OCI-LY1 (cell line): ENCODE measurements around the gene CNTN6.

Experiments used
- H2AFZ ChIP-seq: fragments of 200-600 bp; sonication (generic), shearing (Covaris generic); 2 replicates; pipeline ENCODE4 v1.6.0; 2014; ENCODE audit warnings: antibody characterized with exemption, mild to moderate bottlenecking, low read length
- H3F3A ChIP-seq: fragments of 200-600 bp; sonication (generic), shearing (Covaris generic); 2 replicates; pipeline ENCODE4 v1.6.0; 2014; ENCODE audit warnings: mild to moderate bottlenecking, antibody characterized with exemption, low read length, moderate library complexity; ENCODE audit not compliant: insufficient read depth
- H3K27ac ChIP-seq: fragments of 200-600 bp; sonication (generic); 2 replicates; pipeline ENCODE4 v1.5.1; 2014; ENCODE audit warnings: low read length, mixed run types, mild to moderate bottlenecking, low read depth; ENCODE audit not compliant: poor library complexity, severe bottlenecking
- H3K27me3 ChIP-seq: fragments of 200-600 bp; sonication (generic); 2 replicates; pipeline ENCODE4 v1.6.0; 2014; ENCODE audit warnings: antibody characterized with exemption, mild to moderate bottlenecking, low read length, moderate library complexity; ENCODE audit not compliant: insufficient read depth
- H3K36me3 ChIP-seq: fragments of 200-600 bp; sonication (generic); 2 replicates; pipeline ENCODE4 v1.6.1; 2014; ENCODE audit warnings: mild to moderate bottlenecking, antibody characterized with exemption, low read length, moderate library complexity, mixed read lengths; ENCODE audit not compliant: insufficient read depth
- H3K4me1 ChIP-seq: fragments of 200-600 bp; sonication (generic); 2 replicates; pipeline ENCODE4 v1.5.1; 2014; ENCODE audit warnings: mild to moderate bottlenecking, low read length, moderate library complexity; ENCODE audit not compliant: insufficient read depth, severe bottlenecking
- H3K4me2 ChIP-seq: fragments of 200-600 bp; sonication (generic), shearing (Covaris generic); 2 replicates; pipeline ENCODE4 v1.6.1; 2014; ENCODE audit warnings: low read length
- H3K4me3 ChIP-seq: fragments of 200-600 bp; sonication (generic); 2 replicates; pipeline ENCODE4 v1.5.1; 2014; ENCODE audit warnings: low read length, low read depth, mild to moderate bottlenecking, mixed read lengths; ENCODE audit not compliant: poor library complexity, severe bottlenecking
- H3K79me2 ChIP-seq: fragments of 200-600 bp; shearing (Covaris generic); 2 replicates; pipeline ENCODE4 v1.6.1; 2016; ENCODE audit warnings: mixed run types, low read length, mixed read lengths; ENCODE audit not compliant: insufficient read depth
- H3K9ac ChIP-seq: fragments of 200-600 bp; sonication (generic), shearing (Covaris generic); 2 replicates; pipeline ENCODE4 v1.6.1; 2014; ENCODE audit warnings: mild to moderate bottlenecking, low read length, mixed read lengths
- H3K9me2 ChIP-seq: fragments of 200-600 bp; sonication (generic), shearing (Covaris generic); 2 replicates; pipeline ENCODE4 v1.6.1; 2014; ENCODE audit warnings: low read depth, mild to moderate bottlenecking, low read length, mixed read lengths
- H3K9me3 ChIP-seq: fragments of 200-600 bp; shearing (Covaris generic); 2 replicates; pipeline ENCODE4 v1.6.1; 2014; ENCODE audit warnings: low read length, mixed read lengths
- H4K20me1 ChIP-seq: fragments of 200-600 bp; sonication (generic), shearing (Covaris generic); 2 replicates; pipeline ENCODE4 v1.6.0; 2016; ENCODE audit warnings: mild to moderate bottlenecking, low read length; ENCODE audit not compliant: insufficient read depth
- CTCF ChIP-seq: fragments of 200-600 bp; sonication (generic), shearing (Covaris generic); IDR thresholded peaks from 2 replicates; pipeline ENCODE4 v1.5.1; 2017; ENCODE audit warnings: mild to moderate bottlenecking, antibody characterized with exemption, low read length, moderate library complexity, mixed read lengths
- EZH2 ChIP-seq: fragments of 200-600 bp; sonication (generic), shearing (Covaris generic); IDR thresholded peaks from 2 replicates; pipeline ENCODE4 v1.8.0; 2017; ENCODE audit warnings: borderline replicate concordance, mixed run types, mild to moderate bottlenecking, antibody characterized with exemption, low read length, moderate library complexity, mixed read lengths

The CNTN6 gene

GRCh38 chr3:1214933-1215332 is 122.1 kb downstream of the CNTN6 start:
- H3F3A ChIP-seq: no peaks in the 10 kb centered on the region
- H2AFZ ChIP-seq: no peak overlapping the region
- H3K4me1 ChIP-seq: no peaks in the 10 kb centered on the region
- H4K20me1 ChIP-seq: no peaks in the 10 kb centered on the region
- TF ChIP-seq EZH2 (no peak), CTCF (no peak)
- no peaks in the 10 kb centered on the region for H3K36me3 ChIP-seq
- no peaks in the 10 kb centered on the region for H3K9me3 ChIP-seq
- no peaks in the 10 kb centered on the region for H3K27me3 ChIP-seq
- no peaks in the 10 kb centered on the region for H3K79me2 ChIP-seq
- no peak overlapping the region for H3K27ac ChIP-seq
- H3K9ac ChIP-seq: no peak overlapping the region
- no peaks in the 10 kb centered on the region for H3K9me2 ChIP-seq
- H3K4me2 ChIP-seq: no peak overlapping the region
- no peak overlapping the region for H3K4me3 ChIP-seq

- Histone ChIP-seq H3K9ac (no peak overlapping the region), H3K27ac (no peak overlapping the region), H4K20me1 (no peaks in the 10 kb centered on the region), H3K4me2 (no peak overlapping the region), H3F3A (no peaks in the 10 kb centered on the region), H3K9me3 (no peaks in the 10 kb centered on the region), H3K36me3 (no peaks in the 10 kb centered on the region), H3K9me2 (no peaks in the 10 kb centered on the region; the same call in 1 of the 2 replicates), H3K79me2 (no peaks in the 10 kb centered on the region), H3K4me3 (no peak overlapping the region), H2AFZ (no peak overlapping the region), H3K27me3 (no peaks in the 10 kb centered on the region), H3K4me1 (no peaks in the 10 kb centered on the region)
- TF ChIP-seq CTCF (no peak), EZH2 (no peak)
Observed at GRCh38 chr3:1216856-1217255, 124.0 kb downstream of the CNTN6 start.

- Histone ChIP-seq H3K36me3 (no peaks in the 10 kb centered on the region), H3K4me1 (no peaks in the 10 kb centered on the region), H3K4me2 (no peak overlapping the region), H3K9me3 (no peaks in the 10 kb centered on the region), H3K9ac (no peak overlapping the region), H3K27ac (no peak overlapping the region), H3K27me3 (no peaks in the 10 kb centered on the region), H3K4me3 (no peak overlapping the region), H3F3A (no peaks in the 10 kb centered on the region), H2AFZ (no peak overlapping the region), H3K9me2 (no peaks in the 10 kb centered on the region), H3K79me2 (no peaks in the 10 kb centered on the region), H4K20me1 (no peaks in the 10 kb centered on the region)
- TF ChIP-seq EZH2 (no peak), CTCF (no peak)
Observed at GRCh38 chr3:1227111-1227510, 134.3 kb downstream of the CNTN6 start.
